Measurements from ENCODE around the gene EPB41L1. TPM values are rescaled to one million over a fixed set of nuclear protein-coding genes. Genes with fewer than 3 reads are reported as not detected.

The EPB41L1 gene
- total RNA-seq, 1 donor from 2014 or later = 32.7 TPM

- no peak overlapping the region for H2AFZ ChIP-seq (replicated peaks)
- H4K20me1 ChIP-seq (ENCODE audit: low read depth) = no peaks in the 10 kb centered on the region
- no peaks in the 10 kb centered on the region for H3K27me3 ChIP-seq
- H3K36me3 Mint-ChIP-seq = peaks cover 6% of the 10 kb centered on the region
- no peaks in the 10 kb centered on the region for H3K36me3 ChIP-seq
- no peaks in the 10 kb centered on the region for H3K9me3 Mint-ChIP-seq
- peaks cover 6% of the 10 kb centered on the region for H3K4me1 Mint-ChIP-seq
- DNase-seq (ENCODE audit: low spot score) = peak; percentile 78
- H3K9ac ChIP-seq = no peak overlapping the region
- no peaks in the 10 kb centered on the region for H3K9me3 ChIP-seq (ENCODE audit: low read depth)
- peaks cover 3% of the 10 kb centered on the region for H3K27me3 Mint-ChIP-seq (ENCODE audit: insufficient read depth, low read depth)
- no peak overlapping the region for H3K4me3 ChIP-seq
- no peak overlapping the region for H3K27ac Mint-ChIP-seq
- TF ChIP-seq CTCF (IDR thresholded peaks at IDR 0.05) (peak; percentile 97), EZH2phosphoT487 (IDR thresholded peaks at IDR 0.05) (no peak)
- H3K4me2 ChIP-seq = no peak overlapping the region
- H3K79me2 ChIP-seq (ENCODE audit: low read depth) = no peaks in the 10 kb centered on the region
- no peak overlapping the region for H3K4me3 Mint-ChIP-seq
- no peak overlapping the region for H3K27ac ChIP-seq
- no peaks in the 10 kb centered on the region for H3K4me1 ChIP-seq
- H3F3A ChIP-seq (ENCODE audit: low read depth) = no peaks in the 10 kb centered on the region
Measured at GRCh38 chr20:36202891-36203338, 48.4 kb downstream of the EPB41L1 start.

GRCh38 chr20:36203861-36204260 is 49.3 kb downstream of the EPB41L1 start:
- Histone ChIP-seq H3K27me3 (no peaks in the 10 kb centered on the region), H3F3A (ENCODE audit: low read depth) (no peaks in the 10 kb centered on the region), H3K27ac (no peak overlapping the region), H3K9ac (no peak overlapping the region), H2AFZ (replicated peaks) (no peak overlapping the region), H4K20me1 (ENCODE audit: low read depth) (no peaks in the 10 kb centered on the region), H3K79me2 (ENCODE audit: low read depth) (no peaks in the 10 kb centered on the region), H3K36me3 (no peaks in the 10 kb centered on the region), H3K4me1 (no peaks in the 10 kb centered on the region), H3K9me3 (ENCODE audit: low read depth) (no peaks in the 10 kb centered on the region), H3K4me3 (no peak overlapping the region), H3K4me2 (no peak overlapping the region)
- Mint-ChIP-seq H3K4me3 (no peak overlapping the region), H3K36me3 (peaks cover 8% of the 10 kb centered on the region), H3K9me3 (no peaks in the 10 kb centered on the region), H3K27me3 (ENCODE audit: insufficient read depth, low read depth) (peaks cover 3% of the 10 kb centered on the region), H3K27ac (no peak overlapping the region), H3K4me1 (peaks cover 6% of the 10 kb centered on the region)
- DNase-seq (ENCODE audit: low spot score) = no peak
- TF ChIP-seq EZH2 (IDR thresholded peaks at IDR 0.05) (no peak), CTCF (IDR thresholded peaks at IDR 0.05) (no peak), EZH2phosphoT487 (IDR thresholded peaks at IDR 0.05) (no peak)

- no peaks in the 10 kb centered on the region for H3K9me3 Mint-ChIP-seq
- no peaks in the 10 kb centered on the region for H4K20me1 ChIP-seq (ENCODE audit: low read depth)
- DNase-seq (ENCODE audit: low spot score) = no peak
- H3F3A ChIP-seq (ENCODE audit: low read depth) = no peaks in the 10 kb centered on the region
- peaks cover 4% of the 10 kb centered on the region for H3K4me1 Mint-ChIP-seq
- H3K9me3 ChIP-seq (ENCODE audit: low read depth) = no peaks in the 10 kb centered on the region
- no peaks in the 10 kb centered on the region for H3K36me3 ChIP-seq
- peaks cover 9% of the 10 kb centered on the region for H3K36me3 Mint-ChIP-seq
- H3K4me2 ChIP-seq = no peak overlapping the region
- TF ChIP-seq CTCF (IDR thresholded peaks at IDR 0.05) = no peak
- no peak for TF ChIP-seq EZH2phosphoT487 (IDR thresholded peaks at IDR 0.05)
- no peak for TF ChIP-seq EZH2 (IDR thresholded peaks at IDR 0.05)
- H3K4me1 ChIP-seq = no peaks in the 10 kb centered on the region
- H3K9ac ChIP-seq = no peak overlapping the region
- H3K27ac Mint-ChIP-seq = no peak overlapping the region
- no peaks in the 10 kb centered on the region for H3K79me2 ChIP-seq (ENCODE audit: low read depth)
- H3K4me3 Mint-ChIP-seq = no peak overlapping the region
- H3K27me3 Mint-ChIP-seq (ENCODE audit: insufficient read depth, low read depth) = peaks cover 5% of the 10 kb centered on the region
- H2AFZ ChIP-seq (replicated peaks) = no peak overlapping the region
- H3K27ac ChIP-seq = no peak overlapping the region
- no peaks in the 10 kb centered on the region for H3K27me3 ChIP-seq
- H3K4me3 ChIP-seq = no peak overlapping the region
Measured at GRCh38 chr20:36205026-36205425, 50.5 kb downstream of the EPB41L1 start.
